IMR-90 (cell line): ENCODE data around the gene SDCCAG8.

Experiments used
- CTCF ChIP-seq: conservative IDR thresholded peaks from 2 replicates; pipeline ENCODE4 v1.5.1; 2012; ENCODE audit warnings: mild to moderate bottlenecking, low read depth, low read length, improper control_type of control experiment
- ELK1 ChIP-seq: fragments of 150-350 bp; IDR thresholded peaks from 2 replicates; pipeline ENCODE4 v1.6.1; 2016; ENCODE audit warnings: low read depth, mild to moderate bottlenecking, low read length, moderate library complexity, borderline replicate concordance
- NFE2L2 ChIP-seq: fragments of 150-350 bp; IDR thresholded peaks from 2 replicates; pipeline ENCODE4 v1.6.1; 2016; ENCODE audit warnings: low read depth, mild to moderate bottlenecking, low read length
- POLR2A ChIP-seq: IDR thresholded peaks from 2 replicates; pipeline ENCODE4 v1.6.1; 2012; ENCODE audit warnings: mild to moderate bottlenecking, low read depth, low read length
- RFX5 ChIP-seq: IDR thresholded peaks from 2 replicates; pipeline ENCODE4 v1.8.0; 2012; ENCODE audit warnings: low read depth, mild to moderate bottlenecking, low read length, moderate library complexity

GRCh38 chr1:243474136-243474881 is 218.5 kb downstream of the SDCCAG8 start:
- no peak for TF ChIP-seq CTCF
- no peak for TF ChIP-seq ELK1
- no peak for TF ChIP-seq POLR2A
- TF ChIP-seq RFX5: no peak
- TF ChIP-seq NFE2L2: no peak
